Gastrocnemius medialis (tissue), 4 donors: ENCODE data around the gene TMEM129. TPM values are rescaled to one million over a fixed set of nuclear protein-coding genes. Genes with fewer than 3 reads are reported as not detected.

Source experiments
- ATAC-seq, 2 donors: fragments of 150-250 bp; one replicate each; pipeline ENCODE4 v1.9.1; 2016
- DNase-seq, 2 donors: peaks; one replicate each; pipeline ENCODE4 v3.0.0-alpha.2; 2019
- H3K27ac ChIP-seq, 4 donors: fragments of 200-600 bp; sonication (generic); 1 replicate in 1 of 4; 2 replicates in 3 of 4; pipeline ENCODE4 v1.5.1; 2016 to 2018; ENCODE audit warnings: mild to moderate bottlenecking in 2 of 4, moderate library complexity in 1 of 4
- H3K27me3 ChIP-seq, 3 donors: fragments of 200-600 bp; sonication (generic) in 2 of 3; 1 replicate in 1 of 3; 2 replicates in 2 of 3; pipeline versions ENCODE4 v1.5.1 to v1.6.0; 2016 to 2019; ENCODE audit warnings: mild to moderate bottlenecking in 1 of 3, moderate library complexity in 1 of 3
- H3K36me3 ChIP-seq, 2 donors: fragments of 200-600 bp; sonication (generic) in 1 of 2; one replicate each; pipeline ENCODE4 v1.5.1; 2017 to 2018
- H3K4me1 ChIP-seq, 2 donors: fragments of 200-600 bp; sonication (generic) in 1 of 2; one replicate each; pipeline ENCODE4 v1.5.1; 2016 to 2017; ENCODE audit warnings: mild to moderate bottlenecking in 2 of 2
- H3K4me3 ChIP-seq, 4 donors: fragments of 200-600 bp; sonication (generic) in 3 of 4; 1 replicate in 1 of 4; 2 replicates in 3 of 4; pipeline ENCODE4 v1.5.1; 2016 to 2019; ENCODE audit warnings: mild to moderate bottlenecking in 2 of 4
- H3K9me3 ChIP-seq, 3 donors: fragments of 200-600 bp; sonication (generic) in 2 of 3; 1 replicate in 1 of 3; 2 replicates in 2 of 3; pipeline ENCODE4 v1.5.1; 2016 to 2019
- CTCF ChIP-seq, 5 experiments: fragments of 450-650 bp in 3 of 5; fragments of 200-600 bp in 2 of 5; sonication (generic) in 2 of 5; IDR thresholded peaks in 4 of 5; conservative IDR thresholded peaks in 1 of 5; 1 replicate in 4 of 5; 2 replicates in 1 of 5; pipeline ENCODE4 v1.5.1; 2016 to 2019; ENCODE audit warnings: antibody characterized with exemption in 5 of 5, mild to moderate bottlenecking in 3 of 5, moderate library complexity in 3 of 5
- POLR2A ChIP-seq, 2 donors: fragments of 450-650 bp; IDR thresholded peaks; one replicate each; pipeline ENCODE4 v1.6.1; 2017; ENCODE audit warnings: antibody characterized with exemption in 2 of 2, mild to moderate bottlenecking in 2 of 2, moderate library complexity in 2 of 2
- in situ Hi-C, 4 donors: fragments of 200-750 bp; cut with MboI; loops; one replicate each; pipeline versions ENCODE4 v1.15.0 to v1.8.0; 2017; ENCODE audit warnings: low sequenced_read_pairs in 4 of 4
- intact Hi-C: fragments of 100-400 bp; cut with DNase I; formaldehyde crosslinking; loops from one replicate; pipeline ENCODE4 v1.15.1; 2023; ENCODE audit warnings: low total_unique reads
- total RNA-seq, 4 donors: library from RNA; depleted of rRNA; stranded (reverse); fragments of >200 nt; gene quantifications; one replicate each; pipeline versions ENCODE4 v1.1.0 to v1.2.3, GENCODE V29; 2016

Gene TMEM129
- total RNA-seq, 4 donors from 2014 or later, result 30.3 to 78.0 (median 44.2) TPM

GRCh38 chr4:1746919-1747602 lies 25.9 kb upstream of the TMEM129 start:
- no peak for ATAC-seq
- Histone ChIP-seq H3K4me3 (no peak overlapping the region), H3K27me3 (no peaks in the 10 kb centered on the region), H3K9me3 (no peaks in the 10 kb centered on the region), H3K4me1 (no peaks in the 10 kb centered on the region), H3K27ac (no peak overlapping the region), H3K36me3 (no peaks in the 10 kb centered on the region)
- intact Hi-C loops (loop anchor here (1.0 to 2.0 kb wide), 2 partner anchors 64 to 152 kb away; no protein-coding TSS in a partner anchor), in situ Hi-C loops (loop anchor here (10.0 to 25.0 kb wide), 3 partner anchors 140 to 158 kb away; no protein-coding TSS in a partner anchor)
- TF ChIP-seq POLR2A (IDR thresholded peaks at IDR 0.05), result no peak
- TF ChIP-seq CTCF (IDR thresholded peaks at IDR 0.05 in 4 of 5, conservative IDR thresholded peaks at IDR 0.05 in 1 of 5), result no peak
- DNase-seq, result no peak

- intact Hi-C loops (loop anchor here (1.0 to 2.0 kb wide), 2 partner anchors 65 to 153 kb away; no protein-coding TSS in a partner anchor), in situ Hi-C loops (loop anchor here (10.0 to 25.0 kb wide), 3 partner anchors 141 to 159 kb away; no protein-coding TSS in a partner anchor)
- no peaks in the 10 kb centered on the region for H3K27me3 ChIP-seq
- no peak for TF ChIP-seq POLR2A (IDR thresholded peaks at IDR 0.05)
- TF ChIP-seq CTCF (IDR thresholded peaks at IDR 0.05 in 4 of 5, conservative IDR thresholded peaks at IDR 0.05 in 1 of 5), result peak; percentile 59 to 87 (median 76)
- ATAC-seq (peak in 1 of 2 donors; percentile 63), DNase-seq (peak in 1 of 2 donors; percentile 41)
- H3K4me1 ChIP-seq, result no peaks in the 10 kb centered on the region
- H3K4me3 ChIP-seq, result no peak overlapping the region
- H3K36me3 ChIP-seq, result no peaks in the 10 kb centered on the region
- no peak overlapping the region for H3K27ac ChIP-seq
- H3K9me3 ChIP-seq, result no peaks in the 10 kb centered on the region
These were observed 25.2 kb upstream of the TMEM129 start for GRCh38 chr4:1746265-1746691.

DNA sequence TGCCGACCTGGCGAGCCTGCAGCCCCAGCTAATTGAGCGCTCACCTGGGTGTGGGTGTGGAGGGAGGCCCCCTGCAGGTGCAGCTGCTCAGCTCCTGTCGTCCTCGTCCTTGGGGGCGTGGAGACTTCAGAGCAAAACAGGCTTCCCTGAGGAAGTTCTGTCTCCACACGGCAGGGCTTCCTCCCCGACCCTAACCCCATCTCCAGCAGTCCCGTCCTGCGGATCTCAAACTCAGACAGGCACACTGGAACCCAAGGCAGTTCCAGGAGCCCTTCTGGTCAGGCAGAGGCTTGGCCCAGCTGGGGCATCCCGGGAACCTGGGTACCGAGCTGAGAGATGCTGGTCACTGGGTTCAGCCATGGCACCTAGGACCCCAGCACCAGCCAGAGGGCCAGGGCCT lies 24.6 kb upstream of the TMEM129 start:
- H3K4me3 ChIP-seq, result no peak overlapping the region
- no peak overlapping the region for H3K27ac ChIP-seq
- intact Hi-C loops, result loop anchor here (1.0 to 2.0 kb wide), 2 partner anchors 65 to 154 kb away; no protein-coding TSS in a partner anchor
- in situ Hi-C loops, result loop anchor here (10.0 to 25.0 kb wide), 3 partner anchors 142 to 159 kb away; no protein-coding TSS in a partner anchor
- H3K27me3 ChIP-seq, result no peaks in the 10 kb centered on the region
- no peak for TF ChIP-seq POLR2A (IDR thresholded peaks at IDR 0.05)
- no peak for TF ChIP-seq CTCF (IDR thresholded peaks at IDR 0.05 in 4 of 5, conservative IDR thresholded peaks at IDR 0.05 in 1 of 5)
- peaks cover 0 to 3% of the 10 kb centered on the region in 2 donors for H3K36me3 ChIP-seq
- no peaks in the 10 kb centered on the region for H3K4me1 ChIP-seq
- DNase-seq, result no peak
- no peak for ATAC-seq
- no peaks in the 10 kb centered on the region for H3K9me3 ChIP-seq

GRCh38 chr4:1745165-1745564 lies 24.0 kb upstream of the TMEM129 start:
- no peaks in the 10 kb centered on the region for H3K27me3 ChIP-seq
- no peak overlapping the region for H3K4me3 ChIP-seq
- ATAC-seq (no peak), DNase-seq (no peak)
- no peaks in the 10 kb centered on the region for H3K4me1 ChIP-seq
- in situ Hi-C loops (loop anchor here (10.0 to 25.0 kb wide), 3 partner anchors 142 to 160 kb away; no protein-coding TSS in a partner anchor), intact Hi-C loops (no loop called here)
- no peak for TF ChIP-seq CTCF (IDR thresholded peaks at IDR 0.05 in 4 of 5, conservative IDR thresholded peaks at IDR 0.05 in 1 of 5)
- TF ChIP-seq POLR2A (IDR thresholded peaks at IDR 0.05), result no peak
- H3K9me3 ChIP-seq, result no peaks in the 10 kb centered on the region
- no peak overlapping the region for H3K27ac ChIP-seq
- H3K36me3 ChIP-seq, result peaks cover 0 to 5% of the 10 kb centered on the region in 2 donors
